Lower leg skin (tissue), 3 donors: ENCODE measurements around the gene THY1.

ENCODE experiments used
- POLR2A ChIP-seq, 2 donors: fragments of 450-650 bp; IDR thresholded peaks; one replicate each; pipeline ENCODE4 v1.6.1; 2016 to 2017; ENCODE audit warnings: antibody characterized with exemption in 2 of 2, mild to moderate bottlenecking in 1 of 2, moderate library complexity in 1 of 2
- TF ChIP-seq, protein P1 (sequence below), 3 donors: fragments of 450-650 bp; IDR thresholded peaks; one replicate each; pipeline ENCODE4 v1.5.1; 2016; ENCODE audit warnings: antibody characterized with exemption in 3 of 3, mild to moderate bottlenecking in 3 of 3, moderate library complexity in 2 of 3

GRCh38 chr11:119409731-119410130 is 13.2 kb downstream of the THY1 start:
- TF ChIP-seq, protein P1, sequence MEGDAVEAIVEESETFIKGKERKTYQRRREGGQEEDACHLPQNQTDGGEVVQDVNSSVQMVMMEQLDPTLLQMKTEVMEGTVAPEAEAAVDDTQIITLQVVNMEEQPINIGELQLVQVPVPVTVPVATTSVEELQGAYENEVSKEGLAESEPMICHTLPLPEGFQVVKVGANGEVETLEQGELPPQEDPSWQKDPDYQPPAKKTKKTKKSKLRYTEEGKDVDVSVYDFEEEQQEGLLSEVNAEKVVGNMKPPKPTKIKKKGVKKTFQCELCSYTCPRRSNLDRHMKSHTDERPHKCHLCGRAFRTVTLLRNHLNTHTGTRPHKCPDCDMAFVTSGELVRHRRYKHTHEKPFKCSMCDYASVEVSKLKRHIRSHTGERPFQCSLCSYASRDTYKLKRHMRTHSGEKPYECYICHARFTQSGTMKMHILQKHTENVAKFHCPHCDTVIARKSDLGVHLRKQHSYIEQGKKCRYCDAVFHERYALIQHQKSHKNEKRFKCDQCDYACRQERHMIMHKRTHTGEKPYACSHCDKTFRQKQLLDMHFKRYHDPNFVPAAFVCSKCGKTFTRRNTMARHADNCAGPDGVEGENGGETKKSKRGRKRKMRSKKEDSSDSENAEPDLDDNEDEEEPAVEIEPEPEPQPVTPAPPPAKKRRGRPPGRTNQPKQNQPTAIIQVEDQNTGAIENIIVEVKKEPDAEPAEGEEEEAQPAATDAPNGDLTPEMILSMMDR (IDR thresholded peaks at IDR 0.05), result no peak
- no peak for TF ChIP-seq POLR2A (IDR thresholded peaks at IDR 0.05)
